ENCODE measurements around the gene PRR5.
"Not testable (repeated sequence)": the region's sequence is repeated elsewhere in the genome, so short reads cannot be mapped to it uniquely, and the experiment has no call there.

Gene PRR5

DNA sequence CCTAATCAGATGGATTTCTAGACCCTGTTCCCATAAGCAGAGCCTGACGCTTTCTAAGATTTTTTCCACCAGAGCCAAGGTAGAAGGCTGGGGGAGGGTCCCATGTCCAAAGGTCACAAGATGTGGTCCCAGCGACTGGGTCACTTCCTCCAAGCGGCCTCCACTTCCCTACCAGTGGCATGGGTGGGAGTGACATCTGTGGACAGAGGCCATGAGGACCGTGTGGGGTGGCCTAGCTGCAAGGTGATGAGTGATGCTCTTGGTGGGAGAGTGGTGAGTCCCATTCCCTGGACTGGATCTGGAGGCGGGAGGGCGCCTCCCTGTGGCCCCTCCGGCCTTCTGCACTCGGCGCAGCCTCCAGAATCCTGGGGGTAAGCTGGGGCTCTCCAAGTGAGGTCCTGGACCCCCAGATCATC lies 32.4 kb upstream of the PRR5 start:
- no peak overlapping the region for H3K9ac ChIP-seq (ENCODE audit: insufficient read length)
- H3K36me3 ChIP-seq (ENCODE audit: insufficient read depth, low read length), result no peaks in the 10 kb centered on the region
- no peak for DNase-seq (ENCODE audit: low read depth, low spot score)
- no peak for TF ChIP-seq POLR2AphosphoS5 (IDR thresholded peaks at IDR 0.05; ENCODE audit: borderline replicate concordance, low read depth, low read length)
- H3K4me3 ChIP-seq, result peak overlapping the region; percentile 70
- H3K27ac ChIP-seq, result no peak overlapping the region
- H3K9me3 ChIP-seq (ENCODE audit: low read depth, low read length), result no peaks in the 10 kb centered on the region

- no peak for DNase-seq (ENCODE audit: low read depth, low spot score)
- Histone ChIP-seq H3K27ac (no peak overlapping the region), H3K36me3 (ENCODE audit: insufficient read depth, low read length) (no peaks in the 10 kb centered on the region), H3K9ac (ENCODE audit: insufficient read length) (no peak overlapping the region), H3K4me3 (no peak overlapping the region), H3K9me3 (ENCODE audit: low read depth, low read length) (no peaks in the 10 kb centered on the region)
- TF ChIP-seq POLR2AphosphoS5 (IDR thresholded peaks at IDR 0.05; ENCODE audit: borderline replicate concordance, low read depth, low read length), result no peak
- no peak for TF ChIP-seq EZH2 (IDR thresholded peaks at IDR 0.05)
- TF ChIP-seq FOXP2 (optimal IDR thresholded peaks at IDR 0.05; ENCODE audit: control extremely low read depth, extremely low read length, insufficient read depth), result no peak
Measured at GRCh38 chr22:44670220-44670988, 31.6 kb upstream of the PRR5 start.

- no peaks in the 10 kb centered on the region for H3K9me3 ChIP-seq (ENCODE audit: low read depth, low read length)
- TF ChIP-seq FOXP2 (optimal IDR thresholded peaks at IDR 0.05; ENCODE audit: control extremely low read depth, extremely low read length, insufficient read depth) (no peak), POLR2AphosphoS5 (IDR thresholded peaks at IDR 0.05; ENCODE audit: borderline replicate concordance, low read depth, low read length) (no peak), EZH2 (IDR thresholded peaks at IDR 0.05) (no peak)
- H3K9ac ChIP-seq (ENCODE audit: insufficient read length), result no peak overlapping the region
- H3K36me3 ChIP-seq (ENCODE audit: insufficient read depth, low read length), result no peaks in the 10 kb centered on the region
- H3K4me3 ChIP-seq, result no peak overlapping the region
- H3K27ac ChIP-seq, result no peak overlapping the region
- DNase-seq (ENCODE audit: low read depth, low spot score), result no peak
Measured at GRCh38 chr22:44671742-44672141, 30.3 kb upstream of the PRR5 start.

- Histone ChIP-seq H3K9ac (ENCODE audit: insufficient read length) (no peak overlapping the region), H3K9me3 (ENCODE audit: low read depth, low read length) (no peaks in the 10 kb centered on the region), H3K36me3 (ENCODE audit: insufficient read depth, low read length) (no peaks in the 10 kb centered on the region), H3K4me3 (no peak overlapping the region), H3K27ac (no peak overlapping the region)
- TF ChIP-seq POLR2AphosphoS5 (IDR thresholded peaks at IDR 0.05; ENCODE audit: borderline replicate concordance, low read depth, low read length), result no peak
- TF ChIP-seq EZH2 (IDR thresholded peaks at IDR 0.05), result no peak
- TF ChIP-seq FOXP2 (optimal IDR thresholded peaks at IDR 0.05; ENCODE audit: control extremely low read depth, extremely low read length, insufficient read depth), result no peak
- no peak for DNase-seq (ENCODE audit: low read depth, low spot score)
Measured at GRCh38 chr22:44672632-44673031, 29.4 kb upstream of the PRR5 start.

DNA sequence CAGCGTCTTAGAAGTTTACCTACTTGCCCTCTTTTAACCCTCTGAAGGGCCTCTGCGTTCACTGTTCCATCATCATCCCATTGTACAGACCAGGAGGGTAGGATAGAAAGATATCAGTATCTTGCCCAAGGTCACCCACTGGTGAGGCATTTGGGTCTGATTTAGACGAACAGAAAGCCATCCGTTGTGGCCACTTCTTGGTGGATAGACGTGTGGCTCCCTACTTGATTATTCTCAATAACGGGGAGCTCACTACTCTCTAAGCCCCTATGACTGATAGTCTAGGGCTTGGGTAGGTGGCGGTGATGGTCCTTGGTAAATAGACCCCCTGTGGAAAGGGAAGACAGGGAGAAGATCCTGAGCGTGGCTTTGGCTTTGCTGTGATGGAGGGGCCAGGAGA lies 28.6 kb upstream of the PRR5 start:
- TF ChIP-seq POLR2AphosphoS5 (IDR thresholded peaks at IDR 0.05; ENCODE audit: borderline replicate concordance, low read depth, low read length) (no peak), EZH2 (IDR thresholded peaks at IDR 0.05) (no peak), FOXP2 (optimal IDR thresholded peaks at IDR 0.05; ENCODE audit: control extremely low read depth, extremely low read length, insufficient read depth) (no peak)
- Histone ChIP-seq H3K36me3 (ENCODE audit: insufficient read depth, low read length) (no peaks in the 10 kb centered on the region), H3K27ac (no peak overlapping the region), H3K4me3 (no peak overlapping the region), H3K9ac (ENCODE audit: insufficient read length) (no peak overlapping the region), H3K9me3 (ENCODE audit: low read depth, low read length) (no peaks in the 10 kb centered on the region)
- no peak for DNase-seq (ENCODE audit: low read depth, low spot score)

GRCh38 chr22:44676066-44676440 lies 26.0 kb upstream of the PRR5 start:
- not testable (repeated sequence) for DNase-seq (ENCODE audit: low read depth, low spot score); H3K4me3 ChIP-seq; H3K9ac ChIP-seq (ENCODE audit: insufficient read length); H3K36me3 ChIP-seq (ENCODE audit: insufficient read depth, low read length); H3K9me3 ChIP-seq (ENCODE audit: low read depth, low read length); H3K27ac ChIP-seq

- H3K9ac ChIP-seq (ENCODE audit: insufficient read length), result no peak overlapping the region
- DNase-seq (ENCODE audit: low read depth, low spot score), result no peak
- H3K4me3 ChIP-seq, result no peak overlapping the region
- no peaks in the 10 kb centered on the region for H3K36me3 ChIP-seq (ENCODE audit: insufficient read depth, low read length)
- TF ChIP-seq POLR2AphosphoS5 (IDR thresholded peaks at IDR 0.05; ENCODE audit: borderline replicate concordance, low read depth, low read length) (no peak), EZH2 (IDR thresholded peaks at IDR 0.05) (no peak), FOXP2 (optimal IDR thresholded peaks at IDR 0.05; ENCODE audit: control extremely low read depth, extremely low read length, insufficient read depth) (no peak)
- H3K9me3 ChIP-seq (ENCODE audit: low read depth, low read length), result no peaks in the 10 kb centered on the region
- no peak overlapping the region for H3K27ac ChIP-seq
Measured at GRCh38 chr22:44676441-44677352, 25.3 kb upstream of the PRR5 start.

DNA sequence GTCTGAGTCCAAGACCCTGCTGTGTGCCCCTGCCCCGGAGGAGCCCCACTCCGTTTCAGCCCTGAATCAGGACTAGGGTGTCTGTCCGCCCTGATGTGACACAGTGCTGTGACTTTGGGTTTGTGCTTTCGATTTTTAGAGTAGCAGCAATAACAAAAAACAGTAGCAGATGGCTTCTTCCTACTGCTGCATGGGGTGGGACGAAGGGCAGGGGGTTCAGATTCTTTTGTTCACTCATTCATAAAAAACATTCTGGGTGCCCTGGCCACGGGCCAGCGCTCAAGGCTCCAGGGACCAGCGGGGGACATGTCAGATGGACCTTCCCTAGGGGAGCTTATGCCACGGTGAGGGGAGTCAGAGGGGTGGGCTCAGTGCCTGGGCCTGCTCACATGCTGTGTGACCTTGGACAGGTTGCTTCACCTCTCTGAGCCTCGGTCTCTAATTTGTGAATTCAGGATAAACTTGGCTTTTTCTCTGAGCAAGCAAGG lies 24.6 kb upstream of the PRR5 start:
- H3K4me3 ChIP-seq, result no peak overlapping the region
- H3K27ac ChIP-seq, result no peak overlapping the region
- no peaks in the 10 kb centered on the region for H3K9me3 ChIP-seq (ENCODE audit: low read depth, low read length)
- H3K9ac ChIP-seq (ENCODE audit: insufficient read length), result no peak overlapping the region
- no peak for DNase-seq (ENCODE audit: low read depth, low spot score)
- TF ChIP-seq EZH2 (IDR thresholded peaks at IDR 0.05), result no peak
- no peak for TF ChIP-seq FOXP2 (optimal IDR thresholded peaks at IDR 0.05; ENCODE audit: control extremely low read depth, extremely low read length, insufficient read depth)
- no peak for TF ChIP-seq POLR2AphosphoS5 (IDR thresholded peaks at IDR 0.05; ENCODE audit: borderline replicate concordance, low read depth, low read length)
- no peaks in the 10 kb centered on the region for H3K36me3 ChIP-seq (ENCODE audit: insufficient read depth, low read length)
